Renal pelvis (tissue), 4 donors: ENCODE results near the gene RASEF. TPM values are rescaled to one million over a fixed set of nuclear protein-coding genes. Genes with fewer than 3 reads are reported as not detected.
"Not testable (repeated sequence)": the region's sequence is repeated elsewhere in the genome, so short reads cannot be mapped to it uniquely, and the experiment has no call there.

ENCODE experiments used
- DNase-seq: peaks from one replicate; pipeline ENCODE4 v3.0.0-alpha.2; 2013
- polyA plus RNA-seq, 3 donors: library from polyadenylated mRNA; unstranded; fragments of 120-200 nt; gene quantifications; one replicate each; pipeline ENCODE4 v1.2.1, GENCODE V29; 2013; ENCODE audit not compliant: insufficient read length in 3 of 3

RASEF gene
- polyA plus RNA-seq, 3 donors = 6.5 to 8.9 (median 7.2) TPM

GRCh38 chr9:82987370-82988189 lies 75.4 kb downstream of the RASEF start:
- peak; percentile 3 for DNase-seq

DNA sequence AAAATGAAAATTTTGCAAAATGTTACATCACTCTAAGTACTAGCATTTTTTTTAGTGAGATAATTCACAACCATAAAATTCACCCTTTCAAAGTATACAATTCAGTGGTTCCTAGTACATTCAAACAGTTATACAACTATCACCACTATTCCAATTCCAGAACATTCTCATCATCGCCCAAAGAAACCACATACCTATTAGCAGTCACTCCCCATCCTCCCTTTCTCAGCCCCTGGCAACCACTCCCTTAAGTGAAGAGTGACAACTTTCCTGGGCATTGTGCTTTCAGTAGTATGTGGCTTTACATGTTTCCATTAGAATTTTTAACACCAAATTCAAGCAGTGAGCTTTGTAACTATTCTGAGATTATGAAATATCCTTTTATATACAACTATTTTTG lies 81.4 kb downstream of the RASEF start:
- DNase-seq = no peak

- no peak for DNase-seq
Observed at GRCh38 chr9:82975176-82975575, 87.8 kb downstream of the RASEF start.

GRCh38 chr9:82972446-82972845 lies 90.5 kb downstream of the RASEF start:
- DNase-seq = no peak

- DNase-seq = no peak
Observed at GRCh38 chr9:82970359-82970758, 92.6 kb downstream of the RASEF start.

DNA sequence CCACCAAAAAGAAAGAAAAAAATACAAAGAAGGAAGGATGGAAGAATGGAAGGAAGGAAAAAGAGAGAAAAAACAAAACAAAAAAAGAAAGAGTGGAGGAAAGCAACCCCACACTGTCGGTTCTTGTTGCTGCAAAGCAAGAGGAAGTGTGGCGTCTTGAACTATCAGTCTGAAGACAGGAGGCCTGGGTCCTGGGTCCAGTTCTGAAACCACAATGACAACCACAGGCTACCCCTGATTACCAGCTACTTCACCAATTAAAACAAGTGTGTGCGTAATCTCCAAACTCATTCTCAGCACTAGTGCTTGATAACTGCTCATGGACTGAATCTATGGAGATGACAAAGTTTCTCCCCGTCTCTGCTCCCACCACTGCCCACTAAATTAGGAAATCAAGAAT lies 93.7 kb downstream of the RASEF start:
- no peak for DNase-seq

GRCh38 chr9:82968816-82969215 lies 94.1 kb downstream of the RASEF start:
- no peak for DNase-seq

GRCh38 chr9:82968388-82968787 lies 94.6 kb downstream of the RASEF start:
- DNase-seq = no peak

DNA sequence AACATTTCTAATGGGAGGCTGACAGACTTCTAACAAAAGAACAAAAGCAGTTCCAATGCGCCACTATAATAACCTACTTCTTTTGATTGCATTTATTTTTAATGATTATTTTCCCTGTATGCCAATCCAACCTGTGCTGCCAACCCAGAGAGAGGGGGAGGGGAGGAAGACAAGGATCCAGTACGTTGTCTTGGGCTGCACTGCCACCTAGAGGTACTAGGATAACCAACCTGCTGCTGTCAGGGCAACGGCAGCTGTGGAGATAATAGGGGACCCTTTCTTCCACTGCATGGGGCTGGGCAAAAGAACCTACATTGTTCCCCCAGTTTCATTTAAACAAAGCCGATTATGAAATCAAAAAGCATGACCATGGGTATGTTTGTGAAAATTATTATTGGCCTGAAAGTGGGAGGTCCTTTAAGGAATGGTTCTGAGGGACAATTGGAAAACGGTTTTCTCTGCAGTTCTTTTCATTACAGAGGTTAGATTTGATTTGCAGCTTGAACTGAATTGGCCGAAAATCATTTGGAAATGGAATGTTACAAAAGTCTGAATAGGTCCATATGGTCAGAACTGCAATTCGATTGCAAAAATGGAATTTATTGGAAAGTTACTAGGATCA lies 101.3 kb downstream of the RASEF start:
- DNase-seq = peak; percentile 87

GRCh38 chr9:82957529-82958379 lies 105.2 kb downstream of the RASEF start:
- peak; percentile 46 for DNase-seq

GRCh38 chr9:82949203-82949602 lies 113.7 kb downstream of the RASEF start:
- DNase-seq = no peak

DNA sequence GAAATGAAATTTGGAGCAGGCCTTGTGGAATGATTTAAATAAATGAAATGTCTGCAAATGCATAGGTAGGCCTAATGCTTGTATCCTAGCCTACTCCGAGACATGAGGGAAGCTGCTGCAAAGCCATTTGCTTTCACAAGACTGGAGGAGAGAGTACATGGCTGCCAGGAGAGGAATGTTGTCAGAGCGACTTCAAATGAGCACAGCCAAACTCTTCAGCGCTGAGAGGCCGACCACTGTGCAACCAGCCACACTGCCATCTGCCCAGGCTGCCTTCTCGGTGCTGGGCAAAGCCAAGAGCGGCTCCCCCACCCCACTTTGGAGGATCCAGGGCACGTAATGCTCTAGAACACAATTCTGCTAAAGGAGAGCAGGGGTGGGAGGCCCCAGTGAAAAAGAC lies 122.6 kb downstream of the RASEF start:
- DNase-seq = no peak

GRCh38 chr9:82939451-82939850 lies 123.5 kb downstream of the RASEF start:
- DNase-seq = no peak

GRCh38 chr9:82938426-82939218 lies 124.3 kb downstream of the RASEF start:
- DNase-seq = no peak

- not testable (repeated sequence) for DNase-seq
Observed at GRCh38 chr9:82936561-82936960, 126.4 kb downstream of the RASEF start.

DNA sequence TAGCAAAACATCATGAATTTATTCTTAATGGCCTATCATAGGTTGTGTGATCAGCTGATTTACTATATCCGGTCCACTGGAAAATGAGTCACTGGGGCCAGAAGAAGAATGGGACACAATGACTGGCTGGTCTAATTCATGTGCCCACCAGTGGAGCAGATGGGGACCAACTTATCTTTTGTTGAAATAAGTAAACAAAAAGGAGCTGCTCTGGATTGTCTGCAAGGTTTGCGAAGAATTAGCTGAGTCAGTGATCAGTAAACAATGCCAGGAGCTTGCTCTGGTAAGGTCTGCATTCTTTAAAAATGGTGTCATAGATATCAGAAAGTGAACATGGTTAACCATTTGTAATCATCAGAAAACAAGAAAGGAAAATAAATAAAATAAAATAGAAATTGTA lies 128.0 kb downstream of the RASEF start:
- DNase-seq = no peak

- not testable (repeated sequence) for DNase-seq
Observed at GRCh38 chr9:82934025-82934424, 128.9 kb downstream of the RASEF start.

DNA sequence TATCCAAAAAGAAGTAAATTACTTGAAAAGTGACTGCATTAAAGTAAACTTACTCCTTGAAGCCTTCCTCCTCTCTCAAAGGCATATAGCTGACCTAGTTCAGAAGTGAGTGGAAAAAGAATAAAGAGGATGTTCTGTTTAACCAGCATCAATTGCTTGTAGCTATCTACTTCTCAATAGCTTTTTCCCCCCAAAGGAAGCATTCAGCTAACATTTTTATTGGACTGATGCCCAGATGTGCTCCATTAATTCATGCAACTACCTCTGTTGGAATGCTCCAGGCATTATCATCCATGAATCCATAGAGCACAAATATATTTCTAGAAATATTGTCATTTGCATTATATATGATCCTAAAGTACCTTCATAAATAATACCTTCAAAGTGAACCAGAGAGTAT lies 132.8 kb downstream of the RASEF start:
- DNase-seq = no peak
